Mucosa of rectum (tissue), 2 donors: Measurements from ENCODE around the gene TMEM255B.

ENCODE experiments used
- H3K27ac ChIP-seq, 2 donors: one replicate each; pipeline ENCODE4 v1.7.0; 2013; ENCODE audit warnings: inconsistent platforms in 2 of 2, low read depth in 2 of 2, low read length in 2 of 2
- H3K27me3 ChIP-seq, 2 donors: one replicate each; pipeline ENCODE4 v1.7.0; 2013; ENCODE audit warnings: low read length in 2 of 2; ENCODE audit not compliant: control insufficient read depth in 2 of 2, insufficient read depth in 2 of 2
- H3K36me3 ChIP-seq, 2 donors: one replicate each; pipeline ENCODE4 v1.7.0; 2013; ENCODE audit warnings: low read length in 2 of 2; ENCODE audit not compliant: control insufficient read depth in 2 of 2, insufficient read depth in 2 of 2
- H3K4me1 ChIP-seq, 2 donors: one replicate each; pipeline ENCODE4 v1.7.0; 2013; ENCODE audit warnings: low read length in 2 of 2, mild to moderate bottlenecking in 1 of 2; ENCODE audit not compliant: control insufficient read depth in 2 of 2, insufficient read depth in 2 of 2
- H3K4me3 ChIP-seq, 2 donors: one replicate each; pipeline ENCODE4 v1.7.0; 2013; ENCODE audit warnings: low read length in 2 of 2
- H3K9ac ChIP-seq, 2 donors: one replicate each; pipeline ENCODE4 v1.7.0; 2013; ENCODE audit warnings: low read length in 2 of 2, low read depth in 1 of 2, mild to moderate bottlenecking in 1 of 2
- H3K9me3 ChIP-seq, 2 donors: one replicate each; pipeline ENCODE4 v1.7.0; 2013; ENCODE audit warnings: low read length in 2 of 2; ENCODE audit not compliant: control insufficient read depth in 2 of 2
- donor health status: healthy.
- donor health status: Normal muscosa, but diverticular disease.

Gene TMEM255B

DNA sequence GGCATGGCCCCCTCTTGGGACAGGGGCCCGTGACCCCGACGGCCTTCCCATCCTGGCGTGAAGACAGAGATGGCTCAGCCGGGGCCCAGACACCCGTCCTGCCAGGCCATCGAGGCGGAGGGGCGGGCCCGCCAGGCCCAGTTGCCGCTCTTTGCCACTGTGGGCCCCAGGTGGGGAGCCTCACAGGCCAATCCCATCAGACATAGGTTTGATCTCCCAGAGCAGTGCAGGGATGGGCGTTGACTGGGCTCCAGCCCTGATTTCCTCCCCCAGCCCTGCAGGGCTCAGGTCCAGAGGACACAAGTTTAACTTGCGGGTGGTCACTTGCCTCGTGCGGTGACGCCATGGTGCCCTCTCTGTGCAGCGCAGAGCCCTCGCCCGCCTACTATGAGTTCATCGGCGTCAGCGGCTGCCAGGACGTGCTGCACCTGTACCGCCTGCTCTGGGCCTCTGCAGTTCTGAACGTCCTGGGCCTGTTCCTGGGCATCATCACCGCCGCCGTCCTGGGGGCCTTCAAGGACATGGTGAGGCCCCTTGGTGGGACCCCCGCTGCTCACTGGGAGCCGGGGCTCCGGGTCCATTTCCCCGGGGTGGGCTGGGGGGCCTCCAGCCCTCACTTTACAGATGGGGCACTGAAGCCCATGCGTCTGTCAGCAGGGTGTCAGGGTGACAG lies 42.4 kb downstream of the TMEM255B start:
- Histone ChIP-seq H3K27me3 (no peaks in the 10 kb centered on the region), H3K36me3 (no peaks in the 10 kb centered on the region), H3K9me3 (no peaks in the 10 kb centered on the region), H3K27ac (no peak overlapping the region), H3K9ac (no peak overlapping the region), H3K4me3 (no peak overlapping the region), H3K4me1 (no peaks in the 10 kb centered on the region)

DNA sequence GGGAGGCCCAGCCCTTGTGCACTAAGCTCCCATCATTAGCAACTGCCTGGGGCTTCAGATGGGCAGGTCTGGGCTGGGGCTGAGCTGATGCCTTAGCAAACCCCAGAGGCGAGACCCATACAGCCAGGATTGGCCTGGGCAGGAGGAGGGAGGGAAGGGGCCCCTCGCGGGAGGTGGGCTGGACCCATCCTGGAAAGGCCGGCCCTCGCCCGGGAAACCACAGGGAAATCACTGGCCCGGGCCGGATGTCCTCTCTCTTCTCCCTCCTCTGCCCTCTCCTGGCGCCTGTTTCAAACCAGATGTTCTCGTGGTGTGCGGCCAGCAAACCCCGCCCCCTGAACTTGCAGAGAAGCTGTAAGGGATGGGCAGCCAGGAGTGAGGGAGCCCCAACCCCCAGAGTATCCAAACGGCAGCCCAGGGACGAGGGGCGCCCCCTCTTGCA lies 43.1 kb downstream of the TMEM255B start:
- no peaks in the 10 kb centered on the region for H3K4me1 ChIP-seq
- no peak overlapping the region for H3K9ac ChIP-seq
- H3K27me3 ChIP-seq, result no peaks in the 10 kb centered on the region
- H3K36me3 ChIP-seq, result no peaks in the 10 kb centered on the region
- H3K27ac ChIP-seq, result no peak overlapping the region
- H3K9me3 ChIP-seq, result no peaks in the 10 kb centered on the region
- no peak overlapping the region for H3K4me3 ChIP-seq

DNA sequence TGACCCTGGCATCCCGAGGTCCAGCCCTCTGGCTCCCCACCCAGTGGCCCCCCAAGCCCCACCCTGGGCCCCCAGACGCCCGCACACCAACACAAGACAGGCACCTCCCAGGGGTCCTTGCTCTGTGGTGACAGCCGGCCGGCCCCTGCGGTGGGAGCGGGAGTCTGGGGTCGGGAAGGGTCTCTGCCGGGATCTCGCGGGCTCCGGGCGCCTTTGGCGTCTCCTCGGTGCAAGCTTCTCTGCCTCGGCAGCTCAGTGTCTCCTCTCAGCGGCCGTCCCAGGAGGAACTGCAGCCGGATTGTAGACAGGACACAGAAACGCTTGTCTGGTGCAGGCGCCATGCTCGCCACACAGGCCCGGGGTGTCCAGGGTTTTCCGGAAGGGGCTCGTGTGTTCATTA lies 43.7 kb downstream of the TMEM255B start:
- H3K27ac ChIP-seq, result no peak overlapping the region
- no peaks in the 10 kb centered on the region for H3K9me3 ChIP-seq
- H3K36me3 ChIP-seq, result no peaks in the 10 kb centered on the region
- H3K9ac ChIP-seq, result no peak overlapping the region
- H3K27me3 ChIP-seq, result no peaks in the 10 kb centered on the region
- H3K4me3 ChIP-seq, result no peak overlapping the region
- no peaks in the 10 kb centered on the region for H3K4me1 ChIP-seq

DNA sequence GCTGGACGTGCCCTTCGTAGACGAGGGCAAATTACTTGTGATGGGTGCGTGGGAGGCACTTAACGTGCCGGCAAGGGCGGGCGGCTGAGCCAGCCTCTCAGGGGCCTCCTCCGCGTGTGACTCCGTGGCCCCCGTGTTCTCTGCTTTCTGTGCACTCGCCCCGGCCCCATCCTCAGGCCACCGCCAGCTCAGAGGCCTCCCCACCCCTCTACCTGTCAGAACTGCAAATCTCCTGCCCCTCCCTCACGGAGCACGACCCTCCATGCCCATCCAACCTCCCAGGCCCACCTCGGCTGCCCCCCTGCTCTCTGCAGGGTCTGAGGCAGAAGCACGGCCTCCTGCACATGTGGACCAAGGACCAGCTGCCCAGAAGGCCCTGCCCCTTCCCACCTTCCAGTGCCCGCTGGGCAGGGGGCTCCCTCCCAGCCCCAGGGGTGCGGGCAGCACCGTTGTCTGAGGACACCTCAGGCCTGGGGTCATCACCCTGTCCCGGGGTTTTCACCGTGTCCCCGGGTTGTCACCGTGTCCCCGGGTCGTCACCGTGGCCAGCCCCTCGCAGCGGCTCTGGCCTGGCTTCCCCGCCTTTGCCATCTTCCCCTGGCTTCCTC lies 44.5 kb downstream of the TMEM255B start:
- H3K4me3 ChIP-seq, result no peak overlapping the region
- H3K4me1 ChIP-seq, result no peaks in the 10 kb centered on the region
- H3K27ac ChIP-seq, result no peak overlapping the region
- H3K27me3 ChIP-seq, result no peaks in the 10 kb centered on the region
- no peaks in the 10 kb centered on the region for H3K9me3 ChIP-seq
- H3K9ac ChIP-seq, result no peak overlapping the region
- no peaks in the 10 kb centered on the region for H3K36me3 ChIP-seq

DNA sequence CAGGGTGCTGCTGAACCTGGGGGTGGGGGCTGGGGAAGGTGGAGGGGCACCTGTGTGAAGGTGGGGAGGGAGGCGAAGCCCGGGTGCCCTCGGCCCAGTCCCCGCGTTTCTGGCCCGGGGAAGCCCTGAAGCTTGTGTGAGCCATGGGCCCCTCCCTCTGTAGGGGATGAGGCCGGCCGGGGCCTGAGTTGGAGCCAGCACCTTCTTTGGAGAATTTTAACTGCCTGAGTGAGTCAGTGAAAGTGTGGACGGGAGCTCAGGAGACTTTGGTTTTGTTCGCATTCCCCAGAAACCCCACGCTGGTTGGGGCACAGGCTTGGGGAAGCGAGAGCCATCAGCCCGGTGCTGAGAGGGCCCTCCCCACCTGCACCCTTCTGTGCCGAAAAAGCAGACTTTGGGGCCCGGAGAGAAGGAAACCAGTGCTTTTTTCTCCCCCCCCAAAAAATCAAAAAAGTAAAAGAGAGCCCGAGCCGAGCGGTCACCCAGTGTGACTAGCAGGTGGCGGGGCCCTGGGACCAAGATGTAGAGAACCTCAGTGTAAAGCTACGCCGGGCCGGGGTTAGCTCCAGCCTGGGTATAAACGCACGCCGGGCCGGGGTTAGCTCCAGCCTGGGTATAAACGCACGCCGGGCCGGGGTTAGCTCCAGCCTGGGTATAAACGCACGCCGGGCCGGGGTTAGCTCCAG lies 45.1 kb downstream of the TMEM255B start:
- no peaks in the 10 kb centered on the region for H3K27me3 ChIP-seq
- H3K27ac ChIP-seq, result no peak overlapping the region
- H3K9me3 ChIP-seq, result no peaks in the 10 kb centered on the region
- no peak overlapping the region for H3K4me3 ChIP-seq
- no peak overlapping the region for H3K9ac ChIP-seq
- no peaks in the 10 kb centered on the region for H3K4me1 ChIP-seq
- no peaks in the 10 kb centered on the region for H3K36me3 ChIP-seq

DNA sequence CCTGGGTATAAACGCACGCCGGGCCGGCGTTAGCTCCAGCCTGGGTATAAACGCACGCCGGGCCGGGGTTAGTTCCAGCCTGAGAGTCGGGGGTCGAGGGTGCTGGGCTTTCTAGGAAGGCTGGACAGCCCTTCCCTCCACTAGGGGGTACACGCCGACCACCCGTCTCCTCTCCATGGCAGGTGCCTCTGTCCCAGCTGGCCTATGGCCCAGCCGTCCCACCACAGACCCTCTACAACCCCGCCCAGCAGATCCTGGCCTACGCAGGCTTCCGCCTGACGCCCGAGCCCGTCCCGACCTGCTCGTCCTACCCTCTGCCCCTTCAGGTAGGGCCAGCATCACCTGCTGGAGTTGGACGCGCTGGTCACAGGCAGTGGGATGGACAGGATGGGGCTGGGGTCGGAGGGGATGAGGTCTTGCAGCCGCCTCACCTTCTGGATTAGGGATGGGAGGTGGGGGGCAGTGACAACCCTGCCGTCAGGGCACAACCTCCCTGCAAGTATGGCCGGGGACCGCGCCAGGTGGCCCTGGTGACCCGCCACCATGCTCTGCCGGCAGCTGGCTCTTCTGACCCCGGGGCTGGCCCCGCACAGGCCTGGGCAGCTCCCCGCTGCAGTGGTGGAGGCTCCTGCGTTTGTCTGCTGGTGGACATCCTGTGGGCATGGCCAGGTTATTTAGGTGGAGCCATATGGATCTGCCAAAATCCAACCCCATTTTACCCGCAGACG lies 45.8 kb downstream of the TMEM255B start:
- no peak overlapping the region for H3K9ac ChIP-seq
- no peak overlapping the region for H3K27ac ChIP-seq
- no peaks in the 10 kb centered on the region for H3K27me3 ChIP-seq
- H3K36me3 ChIP-seq, result no peaks in the 10 kb centered on the region
- no peaks in the 10 kb centered on the region for H3K9me3 ChIP-seq
- H3K4me1 ChIP-seq, result no peaks in the 10 kb centered on the region
- no peak overlapping the region for H3K4me3 ChIP-seq

DNA sequence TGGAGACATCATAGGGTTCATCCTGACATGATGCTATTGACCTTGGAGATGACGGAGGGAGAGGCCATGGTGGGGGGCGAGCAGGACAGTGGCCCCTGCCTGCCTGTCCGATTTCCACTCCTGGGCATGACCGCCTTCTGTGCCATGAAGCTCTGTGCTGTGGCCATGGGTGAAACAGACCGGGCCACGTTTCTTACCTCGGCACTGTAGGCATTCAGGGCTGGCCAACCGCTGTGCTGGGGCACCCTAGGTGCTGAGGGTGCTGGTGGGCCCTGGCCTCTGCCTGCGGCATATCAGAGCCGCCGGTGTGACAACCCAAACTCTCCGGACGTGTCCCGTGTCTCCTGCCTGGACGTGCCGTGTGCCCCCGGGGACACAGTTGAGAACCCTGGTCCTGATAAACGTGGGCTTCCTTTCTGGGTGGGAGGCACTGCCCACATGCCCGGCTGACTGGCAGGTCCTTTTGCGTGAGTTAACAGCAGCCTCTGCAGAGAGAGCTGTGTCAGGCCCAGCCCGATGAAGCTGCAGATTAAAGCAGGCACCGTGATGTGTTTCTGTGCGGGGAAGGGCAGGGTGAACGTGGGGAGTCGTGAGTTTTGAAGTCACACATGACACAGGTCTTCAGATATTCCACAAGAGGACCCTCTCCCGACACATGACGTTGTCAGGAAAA lies 46.5 kb downstream of the TMEM255B start:
- H3K27me3 ChIP-seq, result no peaks in the 10 kb centered on the region
- no peaks in the 10 kb centered on the region for H3K4me1 ChIP-seq
- H3K27ac ChIP-seq, result no peak overlapping the region
- H3K9me3 ChIP-seq, result no peaks in the 10 kb centered on the region
- no peak overlapping the region for H3K4me3 ChIP-seq
- no peak overlapping the region for H3K9ac ChIP-seq
- H3K36me3 ChIP-seq, result no peaks in the 10 kb centered on the region

DNA sequence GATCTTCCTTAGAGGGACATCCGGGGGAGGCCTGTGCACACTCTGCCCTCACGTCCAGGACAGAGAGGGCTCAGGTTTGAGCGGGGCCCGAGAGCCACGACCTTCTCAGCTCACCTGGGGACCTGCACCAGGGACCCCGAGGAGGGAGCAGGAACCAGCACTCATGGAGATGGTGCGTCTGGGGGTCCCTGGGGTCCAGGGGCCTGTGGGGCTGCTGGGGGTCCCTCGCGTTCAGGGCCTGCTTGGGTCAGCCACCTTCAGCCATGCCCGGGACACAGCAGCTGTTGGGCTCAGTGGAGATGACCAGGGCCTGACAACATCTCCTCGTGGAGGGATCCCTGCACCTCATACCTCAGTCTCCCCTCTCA lies 47.1 kb downstream of the TMEM255B start:
- H3K9me3 ChIP-seq, result no peaks in the 10 kb centered on the region

DNA sequence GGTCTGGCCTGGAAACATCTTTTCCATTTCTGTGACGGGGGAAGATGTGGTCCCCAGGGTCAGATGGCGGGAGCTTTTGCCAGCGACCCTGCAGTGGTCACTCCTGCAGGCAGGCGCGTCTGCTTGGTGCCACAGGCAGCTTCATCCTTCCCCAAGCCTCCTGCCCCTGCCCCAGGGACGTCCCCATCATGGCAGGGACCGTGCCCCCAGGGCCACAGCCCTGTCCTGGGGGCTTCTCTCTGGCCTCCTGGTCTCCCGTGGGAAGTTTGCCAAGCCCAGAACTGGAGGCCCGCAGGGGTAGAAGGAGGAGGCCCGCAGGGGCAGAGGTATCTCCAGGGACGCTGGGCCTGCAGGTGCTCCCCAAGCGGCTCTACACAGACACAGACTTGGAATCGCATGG lies 47.5 kb downstream of the TMEM255B start:
- H3K4me3 ChIP-seq, result no peak overlapping the region
- no peak overlapping the region for H3K27ac ChIP-seq
- no peaks in the 10 kb centered on the region for H3K36me3 ChIP-seq
- no peaks in the 10 kb centered on the region for H3K4me1 ChIP-seq
- H3K9ac ChIP-seq, result no peak overlapping the region
- H3K9me3 ChIP-seq, result no peaks in the 10 kb centered on the region
- H3K27me3 ChIP-seq, result no peaks in the 10 kb centered on the region

More for the DNA sequence above, 47.1 kb downstream of the TMEM255B start:
- no peak overlapping the region for H3K9ac ChIP-seq
- no peaks in the 10 kb centered on the region for H3K4me1 ChIP-seq
- H3K27me3 ChIP-seq, result no peaks in the 10 kb centered on the region
- no peaks in the 10 kb centered on the region for H3K36me3 ChIP-seq
- no peak overlapping the region for H3K4me3 ChIP-seq
- H3K27ac ChIP-seq, result no peak overlapping the region
